HG03196 (cell line): ENCODE measurements around the gene CLDN6.
A peak's percentile ranks its signal among the peaks of the same experiment; 100 is the strongest.

Experiments
- ATAC-seq: cut with Tn5 transposase; IDR thresholded peaks from one replicate; pipeline ENCODE4 v1.9.1; 2021; ENCODE audit not compliant: unreplicated experiment

The CLDN6 gene

DNA sequence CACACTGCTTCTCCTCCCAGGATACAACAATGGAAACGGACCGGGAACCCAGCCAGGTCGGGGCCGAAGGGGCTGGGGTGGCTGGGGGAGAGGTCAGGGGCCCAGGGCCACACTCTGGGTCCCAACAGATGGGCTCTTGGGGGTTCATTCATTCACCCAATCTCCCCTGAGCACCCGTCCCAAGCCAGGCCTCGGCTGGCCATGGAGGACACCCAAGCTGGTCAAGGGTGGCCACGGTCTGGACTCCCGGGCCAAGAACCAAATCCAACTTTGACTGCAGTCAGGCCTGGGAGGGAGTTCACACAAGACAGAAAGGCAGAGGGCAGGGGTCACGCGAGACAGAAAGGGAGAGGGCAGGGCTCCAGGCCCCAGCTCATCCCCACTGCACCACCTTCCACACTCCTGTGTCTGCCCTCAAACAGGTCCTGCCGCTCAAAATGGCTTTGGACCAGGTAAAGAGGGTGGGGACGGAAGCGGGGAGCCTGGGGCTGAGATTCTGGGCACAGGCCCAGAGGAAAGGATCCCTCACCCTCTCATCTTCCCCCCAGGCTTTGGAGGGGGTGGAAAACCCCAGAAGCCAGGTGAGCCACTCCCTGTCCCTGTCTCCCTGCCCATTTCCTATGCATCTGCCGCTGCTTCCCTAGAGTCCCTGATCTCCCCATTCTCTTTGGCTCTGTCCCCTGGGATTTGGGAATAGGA lies 25.5 kb downstream of the CLDN6 start:
- ATAC-seq = no peak

DNA sequence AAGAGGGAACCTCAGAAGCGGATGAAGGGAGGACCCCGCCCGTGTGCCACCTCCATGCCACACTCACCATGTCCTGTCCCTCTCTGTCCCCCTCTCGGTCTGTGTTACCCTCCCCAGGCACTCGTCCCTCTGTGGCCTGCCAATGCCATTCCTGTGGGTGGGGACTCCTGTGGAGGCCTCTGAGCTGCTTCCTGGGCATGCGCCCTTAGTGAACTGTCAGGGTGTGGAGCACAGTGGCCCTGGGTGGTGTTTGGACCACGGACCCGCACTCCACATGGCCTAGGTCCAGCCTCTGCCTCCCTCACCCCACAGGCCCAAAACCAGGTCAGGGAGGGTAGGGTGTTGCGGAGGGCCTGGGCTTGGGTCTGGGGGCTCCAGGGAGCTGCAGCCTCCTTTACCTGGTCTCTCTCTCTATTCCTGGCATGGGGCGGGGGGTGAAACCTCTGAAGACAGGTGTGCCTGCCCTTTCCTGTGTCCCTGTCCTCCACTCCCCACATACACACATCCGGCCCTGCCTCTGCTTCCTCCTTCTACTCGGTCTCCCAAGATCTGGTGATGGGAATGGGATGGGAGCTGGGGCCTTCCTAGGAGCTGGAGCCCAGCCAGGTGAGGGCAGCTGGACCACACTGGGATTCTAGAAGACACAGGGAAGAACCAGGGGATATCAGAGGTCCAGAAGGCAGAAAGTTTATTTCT lies 26.3 kb downstream of the CLDN6 start:
- ATAC-seq = no peak

DNA sequence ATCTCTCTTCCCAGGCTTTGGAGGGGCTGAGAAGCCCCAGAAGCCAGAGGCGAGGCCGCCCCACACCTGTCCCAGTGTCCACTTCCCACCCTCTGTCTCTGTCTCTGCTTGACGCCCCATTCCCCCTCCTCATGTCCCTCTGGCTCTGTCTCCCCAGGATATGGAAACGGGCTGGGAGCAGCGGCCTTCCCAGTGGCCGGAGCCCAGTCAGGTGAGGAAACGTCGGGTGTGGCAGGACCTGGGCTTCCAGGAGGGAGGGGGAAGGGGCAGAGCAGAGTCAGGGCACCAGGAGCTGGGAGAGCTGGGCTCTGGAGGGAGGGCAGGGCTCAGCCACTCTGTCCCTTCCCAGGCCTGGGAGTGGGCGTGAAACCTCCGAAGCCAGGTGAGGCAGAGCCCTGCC lies 27.1 kb downstream of the CLDN6 start:
- no peak for ATAC-seq

- no peak for ATAC-seq
These were observed 29.3 kb downstream of the CLDN6 start for GRCh38 chr16:2988590-2989099.

DNA sequence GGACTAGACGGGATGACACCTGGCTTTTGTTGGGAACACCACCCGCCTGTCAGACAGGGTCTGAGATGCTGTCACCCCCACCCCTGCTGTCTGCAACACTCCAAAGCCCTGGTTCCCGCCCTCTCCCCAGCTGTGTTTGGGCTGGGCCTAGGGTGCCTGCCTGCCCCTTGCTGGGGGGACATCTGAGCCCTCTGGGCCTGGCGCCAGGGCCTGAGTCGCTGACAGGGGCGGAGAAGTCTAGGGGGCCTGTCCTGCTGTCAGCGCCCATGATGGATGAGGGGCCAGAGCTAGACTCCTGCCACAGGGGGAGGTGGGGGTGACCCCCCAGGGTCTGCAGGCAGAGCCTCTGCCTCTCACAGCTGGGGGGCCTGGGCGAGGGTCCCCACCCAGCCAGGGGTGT lies 30.1 kb downstream of the CLDN6 start:
- ATAC-seq = no peak

GRCh38 chr16:2987286-2987685 lies 30.7 kb downstream of the CLDN6 start:
- no peak for ATAC-seq

GRCh38 chr16:2986623-2987188 lies 31.3 kb downstream of the CLDN6 start:
- ATAC-seq = no peak

- ATAC-seq = no peak
These were observed 32.1 kb downstream of the CLDN6 start for GRCh38 chr16:2985893-2986355.

DNA sequence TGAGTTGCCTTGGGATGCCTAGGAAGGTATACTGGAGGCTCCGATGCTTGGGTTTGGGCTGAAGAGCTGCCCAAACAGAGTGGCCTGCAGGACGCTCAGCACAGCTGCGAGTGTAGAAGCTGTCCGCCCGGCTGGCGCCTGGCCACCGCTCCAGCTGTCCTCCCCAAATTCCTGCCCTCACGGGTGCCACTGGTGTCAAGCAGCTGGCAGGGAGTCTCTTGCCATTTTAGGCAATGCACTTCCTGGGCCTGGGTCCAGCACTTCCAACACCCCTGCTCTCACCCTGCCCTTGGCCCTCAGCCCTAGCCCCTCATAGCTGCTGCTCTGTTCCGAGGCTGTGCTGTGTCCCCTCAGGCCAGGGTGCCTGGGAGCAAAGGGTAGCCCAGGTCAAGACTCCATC lies 32.5 kb downstream of the CLDN6 start:
- ATAC-seq = no peak

DNA sequence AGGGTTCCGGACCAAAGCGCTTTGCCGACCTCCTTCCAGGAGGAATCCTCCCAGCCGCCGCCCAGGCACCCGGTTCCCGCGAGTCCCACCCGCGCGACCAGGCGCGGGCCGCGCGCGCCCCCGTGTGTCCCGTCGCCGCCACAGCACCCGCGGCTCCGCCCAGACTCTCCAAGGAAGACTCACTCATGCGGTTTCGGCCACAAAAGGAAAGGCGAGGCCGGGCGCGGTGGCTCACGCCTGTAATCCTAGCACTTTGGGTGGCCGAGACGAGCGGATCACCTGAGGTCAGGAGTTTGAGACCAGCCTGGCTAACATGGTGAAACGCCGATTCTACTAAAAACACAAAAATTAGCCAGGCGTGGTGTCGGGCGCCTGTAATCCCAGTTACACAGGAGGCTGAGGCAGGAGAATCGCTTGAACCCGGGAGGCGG lies 34.3 kb downstream of the CLDN6 start:
- peak; percentile 36 for ATAC-seq

GRCh38 chr16:2982402-2982801 lies 35.6 kb downstream of the CLDN6 start:
- no peak for ATAC-seq

DNA sequence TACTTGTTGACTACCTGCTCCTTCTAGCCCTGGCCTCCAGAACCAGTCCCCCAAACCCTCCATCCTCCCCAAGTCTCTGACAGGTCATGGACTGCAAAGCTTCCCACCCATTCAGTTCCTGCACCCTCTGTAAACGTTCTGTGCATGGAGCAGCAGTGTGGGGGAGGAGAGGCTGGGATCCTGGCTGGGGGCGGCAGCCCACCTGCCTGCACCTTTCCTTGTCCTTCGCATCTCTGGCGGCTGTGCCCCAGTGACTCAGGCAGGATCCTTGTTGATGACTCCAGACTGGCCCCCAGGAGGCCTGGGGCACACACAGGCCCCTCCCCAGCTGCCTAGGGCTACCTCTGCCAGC lies 36.1 kb downstream of the CLDN6 start:
- no peak for ATAC-seq

DNA sequence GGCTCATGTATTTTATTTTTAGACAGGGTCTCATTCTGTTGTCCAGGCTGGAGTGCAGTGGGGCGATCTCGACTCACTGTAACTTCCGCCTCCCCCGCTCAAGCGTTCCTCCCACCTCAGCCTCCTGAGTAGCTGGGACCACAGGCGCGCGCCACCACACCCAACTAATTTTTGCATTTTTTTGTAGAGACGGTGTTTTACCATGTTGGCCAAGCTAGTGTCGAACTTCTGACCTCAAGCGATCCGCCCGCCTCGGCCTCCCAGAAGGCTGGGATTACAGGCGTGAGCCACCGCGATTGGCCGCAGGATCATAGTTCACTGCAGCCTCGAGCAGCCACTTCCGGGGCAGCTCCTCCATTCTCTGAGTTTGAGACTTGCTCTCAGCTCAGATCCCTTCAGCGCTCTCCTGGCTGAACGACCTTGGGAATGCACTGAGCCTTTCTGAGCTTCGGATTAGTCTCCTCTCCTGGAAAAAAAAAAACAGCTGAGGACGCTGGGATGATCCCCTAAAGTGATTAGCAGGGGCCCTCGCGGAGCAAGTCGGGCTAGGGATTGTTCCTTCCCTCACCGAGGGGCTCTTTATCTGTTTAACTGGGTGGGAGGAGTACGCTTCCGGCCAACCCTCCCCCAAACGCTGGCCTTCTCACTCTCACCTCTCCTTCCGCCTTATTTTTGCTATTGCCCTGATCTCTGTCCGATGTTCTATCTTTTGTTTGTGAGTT lies 36.6 kb downstream of the CLDN6 start:
- no peak for ATAC-seq

DNA sequence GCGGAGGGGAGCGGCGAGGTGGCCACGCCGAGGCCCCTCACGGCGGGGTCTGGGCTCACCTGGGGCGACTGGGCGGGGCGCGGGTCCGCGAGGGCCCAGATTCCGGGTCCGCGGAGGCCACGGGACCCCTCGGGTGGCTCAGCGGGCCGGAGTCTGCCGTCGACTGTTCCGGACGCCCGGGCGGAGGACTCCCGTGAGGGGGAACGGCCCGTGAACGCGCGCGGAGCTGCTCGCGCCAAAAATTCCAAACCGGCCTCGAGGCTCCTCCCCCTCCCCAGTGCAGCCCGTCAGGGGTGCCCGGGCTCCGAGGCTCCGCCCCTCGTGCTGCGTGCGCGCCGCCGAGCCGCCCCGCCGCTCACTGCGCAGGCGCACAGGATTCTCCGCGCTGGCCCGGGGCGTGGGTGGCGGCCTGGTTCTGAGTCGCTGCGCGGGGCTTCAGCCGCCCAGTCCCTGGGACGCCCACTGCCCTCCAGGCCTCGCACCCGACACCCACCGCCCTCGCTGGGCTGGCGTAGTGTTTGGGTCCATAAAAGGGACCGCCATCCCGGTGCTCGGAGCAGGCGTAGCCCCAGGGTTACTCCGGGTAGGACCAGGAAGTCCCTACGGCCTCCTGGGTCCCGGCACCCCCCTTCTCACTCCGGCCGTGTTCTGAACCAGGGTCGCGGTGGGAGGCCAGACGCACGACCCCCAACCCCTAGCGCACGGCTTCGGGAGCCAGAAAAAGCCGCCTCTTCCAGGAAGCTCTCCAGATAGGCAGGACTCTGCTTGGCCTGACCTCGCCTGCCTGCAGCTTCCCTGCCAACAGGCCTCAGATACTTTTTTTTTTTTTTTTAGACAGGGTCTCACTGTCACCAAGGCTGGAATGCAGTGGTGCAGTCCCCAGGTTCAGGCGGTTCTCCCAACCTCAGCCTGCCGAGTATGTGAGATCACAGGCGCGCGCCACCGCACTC lies 37.5 kb downstream of the CLDN6 start, which contains the start of gene PKMYT1:
Gene PKMYT1, minus strand, starts transcription at position 220 of the 950 bp plus-strand sequence. CDS start 789 bp downstream, outside the sequence.
- peak; percentile 55 for ATAC-seq

- peak; percentile 3 for ATAC-seq
These were observed 38.2 kb downstream of the CLDN6 start for GRCh38 chr16:2979669-2980226.

DNA sequence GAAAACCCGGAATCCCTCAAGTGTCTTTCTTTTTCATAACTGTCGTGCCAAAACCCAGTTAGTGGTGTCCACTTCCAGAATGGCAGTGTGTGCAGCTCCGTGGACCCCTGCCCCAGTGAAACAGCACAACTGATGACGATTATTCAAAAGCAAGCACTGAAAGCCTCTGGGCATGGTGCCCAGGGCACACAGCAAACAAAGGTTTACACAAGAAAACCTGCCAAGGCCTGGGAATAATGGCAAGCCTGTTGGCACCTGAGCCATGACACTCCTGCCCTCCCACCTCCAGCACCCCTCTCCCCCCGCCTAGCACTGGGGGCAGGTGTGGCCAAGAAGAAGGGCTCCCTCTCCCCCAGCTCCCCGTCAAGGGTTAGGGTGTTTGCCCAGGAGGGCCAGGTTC lies 40.5 kb downstream of the CLDN6 start:
- ATAC-seq = no peak

GRCh38 chr16:2976673-2977072 lies 41.3 kb downstream of the CLDN6 start:
- no peak for ATAC-seq

GRCh38 chr16:2976201-2976600 lies 41.8 kb downstream of the CLDN6 start:
- no peak for ATAC-seq

- no peak for ATAC-seq
These were observed 42.7 kb downstream of the CLDN6 start for GRCh38 chr16:2975161-2975795.
